RPMI8226 (cell line): Measurements from ENCODE around the gene SRSF8.
A peak's percentile ranks its signal among the peaks of the same experiment; 100 is the strongest.
"Not testable (repeated sequence)": the region's sequence is repeated elsewhere in the genome, so short reads cannot be mapped to it uniquely, and the experiment has no call there.

Source experiments
- DNase-seq: peaks from one replicate; pipeline ENCODE4 v3.0.0-alpha.2; 2015

SRSF8 gene, protein sequence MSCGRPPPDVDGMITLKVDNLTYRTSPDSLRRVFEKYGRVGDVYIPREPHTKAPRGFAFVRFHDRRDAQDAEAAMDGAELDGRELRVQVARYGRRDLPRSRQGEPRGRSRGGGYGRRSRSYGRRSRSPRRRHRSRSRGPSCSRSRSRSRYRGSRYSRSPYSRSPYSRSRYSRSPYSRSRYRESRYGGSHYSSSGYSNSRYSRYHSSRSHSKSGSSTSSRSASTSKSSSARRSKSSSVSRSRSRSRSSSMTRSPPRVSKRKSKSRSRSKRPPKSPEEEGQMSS

DNA sequence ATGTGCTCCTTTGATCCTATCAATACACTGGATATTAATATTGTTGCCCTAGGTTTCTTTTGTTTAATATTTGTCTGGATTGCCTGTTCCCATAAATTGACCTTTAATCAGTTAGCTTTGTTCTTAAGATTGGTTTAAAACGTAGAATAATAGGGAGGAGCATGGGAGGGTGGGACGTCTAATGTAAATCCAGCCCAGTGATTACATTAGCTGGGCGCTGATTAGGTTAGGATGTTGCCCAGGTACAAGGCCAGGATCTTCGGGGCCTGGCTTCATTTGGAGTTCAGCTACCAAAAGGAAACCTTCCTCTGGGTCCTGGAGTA, at the start of gene SRSF8:
SRSF8 (plus strand) TSS at position 204 of the 323 bp plus-strand sequence. CDS start 308 bp downstream, outside the sequence.
- DNase-seq, result no peak

DNA sequence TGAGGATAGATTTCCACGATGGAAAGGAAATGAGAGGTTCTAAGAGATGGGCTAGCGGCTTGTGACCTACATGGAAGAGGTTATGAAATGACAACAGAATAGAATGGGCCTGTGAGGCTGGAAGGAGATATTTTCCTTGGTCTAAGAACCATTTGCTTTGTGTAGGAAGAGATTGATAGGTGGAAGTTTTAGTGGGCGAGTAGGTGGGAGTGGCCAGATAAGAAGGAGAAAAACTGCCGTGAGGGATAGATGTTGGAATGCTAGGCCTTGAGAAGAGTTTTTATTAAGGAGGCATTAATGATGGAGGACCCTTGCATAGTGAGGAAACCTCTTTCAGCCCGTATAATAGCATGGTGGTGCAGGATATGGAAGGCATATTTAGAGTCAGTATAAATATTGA, 45.3 kb upstream of the SRSF8 start:
- not testable (repeated sequence) for DNase-seq

DNA sequence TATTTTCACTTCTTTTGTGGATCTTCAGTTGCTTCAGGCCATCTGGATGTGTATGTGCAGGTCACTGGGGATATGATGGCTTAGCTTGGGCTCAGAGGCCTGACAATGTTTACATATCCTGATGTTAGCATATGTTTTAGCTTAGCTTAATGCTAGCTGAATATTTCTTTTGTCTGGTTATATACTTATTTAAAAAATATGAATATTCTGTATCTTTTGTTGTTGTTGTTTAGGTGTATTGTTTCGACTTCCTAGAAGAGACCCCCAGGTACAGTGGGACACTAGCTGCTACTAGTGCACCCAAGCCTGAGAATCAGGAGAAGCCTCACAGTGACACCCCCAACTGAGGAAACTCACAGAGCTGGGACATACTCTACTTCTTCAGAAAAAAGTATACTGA, 41.8 kb upstream of the SRSF8 start, which contains the start of gene KDM4E:
KDM4E (plus strand) TSS at position 301 of the 400 bp plus-strand sequence. CDS start 300 bp downstream, outside the sequence.
- no peak for DNase-seq

DNA sequence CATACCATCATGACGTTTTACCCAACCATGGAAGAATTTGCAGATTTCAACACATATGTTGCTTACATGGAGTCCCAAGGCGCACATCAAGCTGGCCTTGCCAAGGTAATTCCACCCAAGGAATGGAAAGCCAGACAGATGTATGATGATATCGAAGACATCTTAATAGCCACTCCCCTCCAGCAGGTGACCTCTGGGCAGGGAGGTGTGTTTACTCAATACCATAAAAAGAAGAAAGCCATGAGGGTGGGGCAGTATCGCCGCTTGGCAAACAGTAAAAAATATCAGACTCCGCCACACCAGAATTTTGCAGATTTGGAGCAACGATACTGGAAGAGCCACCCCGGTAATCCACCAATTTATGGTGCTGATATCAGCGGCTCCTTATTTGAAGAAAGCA, 41.1 kb upstream of the SRSF8 start:
- DNase-seq, result not testable (repeated sequence)

DNA sequence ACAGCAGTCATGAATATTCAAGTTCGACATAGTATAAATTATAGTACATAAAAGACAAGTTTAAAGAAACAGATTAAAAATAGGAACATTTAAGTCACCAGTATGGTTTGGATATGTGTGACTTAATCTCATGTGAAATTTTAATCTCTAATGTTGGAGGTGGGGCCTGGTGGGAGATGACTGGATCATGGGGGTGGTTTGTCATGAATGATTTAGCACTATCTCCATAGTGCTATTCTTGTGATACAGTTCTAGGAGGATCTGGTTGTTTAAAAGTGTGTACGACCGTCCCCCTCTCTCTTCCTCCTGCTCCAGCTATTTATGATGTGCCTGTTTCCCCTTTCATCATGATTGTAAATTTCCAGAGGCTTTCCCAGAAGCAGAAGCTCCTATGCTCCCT, 38.4 kb upstream of the SRSF8 start:
- no peak for DNase-seq

DNA sequence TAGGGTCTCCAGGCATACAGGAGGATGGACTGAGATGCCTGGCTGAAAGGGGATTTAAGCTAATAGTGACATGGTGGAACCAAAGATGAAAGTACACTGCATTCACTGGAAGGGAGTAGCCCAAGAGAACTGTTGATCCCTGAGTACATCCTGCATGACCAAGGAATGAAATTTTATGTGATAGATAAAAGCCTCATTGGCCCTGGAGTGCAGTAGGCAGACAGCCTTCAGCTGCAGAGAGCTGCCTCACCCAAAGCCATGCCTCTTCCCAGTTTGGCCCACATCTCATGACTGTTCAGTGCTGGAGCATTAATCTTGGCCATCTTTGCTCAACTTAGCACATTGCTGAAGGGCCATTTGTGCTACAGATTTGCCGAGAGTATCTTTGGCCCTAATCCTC, 33.7 kb upstream of the SRSF8 start:
- no peak for DNase-seq

DNA sequence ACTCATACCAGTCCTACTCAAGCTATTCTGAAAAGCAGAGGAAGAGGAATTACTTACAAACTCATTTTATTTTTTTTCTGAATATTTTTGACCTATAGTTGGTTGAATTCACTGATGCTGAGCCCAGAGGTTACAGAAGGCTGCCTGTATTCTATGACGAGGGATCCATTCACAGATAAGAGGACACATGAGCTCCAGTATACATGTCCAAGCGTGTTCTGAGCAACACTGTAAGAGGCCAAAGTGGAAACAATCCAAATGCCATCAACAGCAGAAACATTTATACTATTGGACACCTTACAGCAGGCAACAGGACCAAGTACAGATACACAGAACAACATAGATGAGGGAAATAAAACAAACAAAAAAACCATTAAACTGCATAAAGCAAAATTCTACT, 31.4 kb upstream of the SRSF8 start:
- DNase-seq, result no peak

DNA sequence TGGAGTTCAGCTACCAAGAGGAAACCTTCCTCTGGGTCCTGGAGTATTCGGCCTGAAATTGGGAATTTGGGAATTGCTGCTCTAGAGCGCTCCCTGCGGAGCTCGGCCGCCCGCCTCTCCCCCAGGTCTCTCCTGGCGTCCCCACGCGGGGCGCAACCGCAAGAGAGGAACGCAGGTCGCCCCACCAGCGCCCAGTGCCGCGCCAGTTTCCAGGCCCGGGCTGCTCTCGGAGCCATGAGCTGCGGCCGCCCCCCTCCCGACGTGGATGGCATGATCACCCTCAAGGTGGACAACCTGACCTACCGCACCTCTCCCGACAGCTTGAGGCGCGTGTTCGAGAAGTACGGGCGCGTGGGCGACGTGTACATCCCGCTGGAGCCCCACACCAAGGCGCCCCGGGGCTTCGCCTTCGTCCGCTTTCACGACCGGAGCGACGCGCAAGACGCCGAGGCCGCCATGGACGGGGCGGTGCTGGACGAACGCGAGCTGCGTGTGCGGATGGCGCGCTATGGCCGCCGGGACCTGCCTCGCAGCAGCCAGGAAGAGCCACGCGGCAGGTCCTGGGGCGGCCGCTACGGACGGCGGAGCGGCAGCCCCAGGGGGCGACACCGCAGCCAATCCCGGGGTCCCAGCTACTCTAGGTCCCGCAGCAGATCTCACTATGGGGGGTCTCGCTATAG, 29.2 kb upstream of the SRSF8 start:
- DNase-seq, result not testable (repeated sequence)

DNA sequence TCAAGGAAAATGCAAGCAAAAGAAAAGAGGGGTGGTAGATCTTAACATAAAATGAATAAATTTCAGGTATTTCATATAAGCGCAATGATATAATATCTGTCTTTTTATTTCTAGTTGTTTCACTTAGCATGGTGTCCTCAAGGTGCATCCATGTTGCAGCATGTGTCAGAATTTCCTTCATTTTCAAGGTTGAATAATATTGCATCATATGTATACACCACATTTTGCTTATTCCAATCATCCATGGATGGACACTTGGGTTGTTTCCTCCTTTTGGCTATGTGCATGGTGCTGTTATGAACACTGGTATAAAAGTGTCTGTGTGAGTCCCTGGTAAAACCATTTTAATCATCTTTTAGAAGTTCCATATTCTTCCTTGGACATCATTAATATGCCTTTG, 24.5 kb upstream of the SRSF8 start:
- DNase-seq, result no peak

DNA sequence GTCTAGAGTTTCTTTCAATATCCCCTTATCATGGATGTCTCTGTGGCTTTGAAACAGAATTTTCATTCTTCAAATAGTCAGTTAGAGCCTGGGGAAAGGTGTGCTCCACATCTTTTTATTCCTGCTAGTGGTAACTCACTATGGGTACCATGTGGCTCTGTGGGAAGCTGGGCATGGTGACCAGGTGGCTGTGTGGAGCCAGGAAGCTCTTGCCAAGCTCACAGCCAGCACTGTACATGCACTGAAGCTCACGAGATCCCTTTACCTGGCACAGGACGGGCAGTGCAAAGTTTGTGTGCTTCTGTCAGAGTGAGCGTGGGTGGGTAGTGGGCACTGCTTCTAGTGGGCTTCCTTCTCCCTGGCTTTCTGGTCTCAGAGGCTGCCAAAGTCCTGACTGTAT, 23.8 kb upstream of the SRSF8 start:
- no peak for DNase-seq

DNA sequence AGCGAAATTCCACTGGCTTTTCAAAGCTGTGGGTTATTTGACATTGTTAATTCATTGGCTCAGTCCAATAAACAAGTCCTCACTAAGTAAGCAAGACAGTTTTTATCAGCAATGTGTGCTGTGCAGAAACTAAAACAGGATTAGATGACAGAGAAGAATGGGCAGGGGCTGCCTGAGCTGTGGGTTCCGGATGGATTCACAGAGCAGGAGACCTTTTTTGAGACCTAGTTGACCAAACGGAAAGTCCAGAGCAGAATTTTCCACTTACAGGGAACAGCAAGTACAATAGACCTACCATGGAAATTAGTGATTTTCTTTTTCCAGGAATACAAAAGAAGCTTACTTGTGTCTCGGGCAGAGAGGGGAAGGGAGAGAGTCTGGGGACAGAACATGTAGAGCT, 22.7 kb upstream of the SRSF8 start:
- no peak for DNase-seq

DNA sequence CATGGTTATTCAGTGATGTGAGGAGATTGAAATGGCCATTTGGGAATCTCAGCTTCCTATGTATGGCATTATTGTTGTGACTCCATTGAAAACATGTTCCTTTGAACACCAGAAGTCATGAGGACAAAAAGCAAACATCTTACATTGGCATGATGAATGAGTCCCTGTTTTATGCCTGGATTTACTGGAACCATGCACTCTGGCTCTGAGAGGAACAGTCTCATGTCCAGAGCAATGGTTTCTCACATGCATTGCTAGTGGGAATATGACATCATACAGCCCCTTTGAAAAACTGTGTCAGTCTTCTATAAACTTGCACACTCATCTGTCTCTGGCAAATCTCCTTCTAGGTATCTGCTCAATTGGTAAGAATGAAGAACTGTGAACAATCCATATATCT, 20.9 kb upstream of the SRSF8 start:
- DNase-seq, result no peak

DNA sequence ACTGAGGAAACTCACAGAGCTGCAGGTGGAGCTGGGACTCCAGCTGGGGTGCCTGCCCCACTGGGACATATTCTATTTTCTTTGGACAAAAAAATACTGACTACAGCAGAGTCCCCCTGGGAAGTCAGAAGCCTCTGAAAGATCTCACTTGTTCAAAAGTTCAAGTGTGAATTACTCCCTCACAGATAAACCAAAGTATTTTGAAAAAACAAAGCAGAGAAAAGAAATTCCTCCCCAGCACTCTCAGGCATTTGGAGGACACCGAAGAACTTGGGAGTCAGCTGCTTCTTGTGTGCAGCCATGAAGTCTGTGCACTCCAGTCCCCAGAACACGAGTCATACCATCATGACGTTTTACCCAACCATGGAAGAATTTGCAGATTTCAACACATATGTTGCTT, 17.6 kb upstream of the SRSF8 start, which contains the start of gene KDM4F:
KDM4F (plus strand) TSS at position 301 of the 400 bp plus-strand sequence.
- not testable (repeated sequence) for DNase-seq

DNA sequence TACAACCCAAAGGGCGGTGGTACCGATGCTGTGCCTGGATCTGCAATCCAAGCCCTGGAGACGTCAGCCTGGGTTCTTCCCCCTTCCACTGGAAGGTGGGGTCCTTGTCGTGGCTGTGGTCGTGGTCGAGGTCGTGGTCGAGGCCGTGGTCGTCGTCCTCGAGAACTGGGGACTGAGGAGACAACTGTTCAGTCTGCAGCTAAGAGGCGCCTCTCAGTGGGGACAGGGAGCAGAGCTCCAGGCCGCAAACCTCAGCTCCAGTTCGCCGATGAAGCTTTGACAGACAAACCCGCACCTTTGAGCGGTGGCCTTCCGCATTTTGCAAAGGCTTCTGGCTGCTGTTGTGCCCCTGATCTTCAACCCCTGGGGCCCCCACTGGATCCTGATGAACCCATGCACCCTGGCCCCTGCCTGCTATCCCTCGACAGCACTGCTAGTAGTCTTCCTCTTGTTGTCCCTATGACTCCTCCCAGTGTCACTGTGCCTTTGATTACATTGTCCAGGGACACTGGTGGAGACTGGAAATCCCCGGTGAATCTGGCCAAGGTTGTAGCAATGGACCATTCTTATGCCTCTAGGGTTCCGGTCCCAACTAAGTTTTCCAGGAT, 16.0 kb upstream of the SRSF8 start:
- DNase-seq, result no peak

DNA sequence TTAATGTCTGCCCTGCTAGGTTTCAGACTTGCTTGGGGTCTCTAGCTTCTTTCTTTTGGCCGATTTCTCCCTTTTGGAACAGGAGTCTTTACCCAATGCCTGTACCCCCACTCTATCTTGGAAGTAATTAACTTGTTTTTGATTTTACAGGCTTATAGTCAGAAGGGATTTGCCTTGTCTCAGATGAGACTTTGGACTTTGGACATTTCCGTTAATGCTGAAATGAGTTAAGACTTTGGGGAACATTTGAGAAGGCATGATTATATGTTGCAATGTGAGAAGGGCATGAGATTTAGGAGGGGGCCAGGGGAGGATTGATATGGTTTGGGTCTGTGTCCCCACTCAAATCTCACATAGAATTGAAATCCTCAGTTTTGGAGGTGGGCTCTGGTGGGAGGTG, 12.4 kb upstream of the SRSF8 start:
- DNase-seq, result no peak

DNA sequence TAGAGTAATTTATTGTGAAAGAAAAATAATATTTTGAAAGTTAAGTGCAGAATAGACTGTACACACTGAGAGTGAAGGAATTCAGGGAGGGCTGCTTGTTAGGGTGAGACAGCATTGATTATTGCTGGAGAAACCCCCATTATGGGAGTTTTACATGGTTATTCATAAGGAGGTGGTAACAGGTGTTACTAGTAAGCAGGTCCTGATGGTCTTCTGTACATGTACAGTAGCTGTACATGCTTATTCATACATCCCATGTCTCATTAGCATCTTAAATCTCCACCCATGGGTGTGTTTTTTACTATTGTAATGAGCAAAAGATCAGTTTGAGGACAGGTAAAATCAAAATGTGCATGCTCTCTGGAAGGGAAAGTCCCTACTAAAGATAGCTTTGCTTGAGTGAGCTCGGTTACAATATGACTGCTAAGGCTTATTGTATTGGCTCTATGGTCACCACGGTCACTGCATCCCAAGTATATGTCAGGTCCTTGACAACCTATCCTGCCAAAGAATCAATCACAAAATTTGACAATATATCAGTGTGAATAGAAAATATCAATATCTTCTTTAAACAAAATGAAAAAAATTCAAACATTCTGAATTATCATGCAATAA, 11.3 kb upstream of the SRSF8 start:
- DNase-seq, result no peak

DNA sequence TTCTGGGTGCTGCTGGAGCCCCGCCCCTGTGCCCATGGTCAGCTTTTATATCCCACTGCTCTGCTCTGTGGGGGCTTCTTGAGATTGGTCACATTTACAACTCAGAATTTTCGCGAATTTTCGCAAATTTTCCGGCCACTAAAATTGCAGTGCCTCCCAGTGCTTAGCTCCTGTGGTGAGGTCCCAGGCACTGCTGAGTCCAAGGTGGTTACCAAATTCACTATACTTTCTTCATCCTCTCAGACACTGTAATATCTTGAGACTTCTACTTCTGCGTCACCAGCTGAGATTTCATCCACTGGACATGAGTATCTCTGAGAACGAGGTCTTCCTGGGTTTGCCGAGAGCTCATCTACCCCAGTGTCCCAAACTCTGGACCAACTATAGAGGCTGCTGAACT, 8.8 kb upstream of the SRSF8 start:
- DNase-seq, result no peak

DNA sequence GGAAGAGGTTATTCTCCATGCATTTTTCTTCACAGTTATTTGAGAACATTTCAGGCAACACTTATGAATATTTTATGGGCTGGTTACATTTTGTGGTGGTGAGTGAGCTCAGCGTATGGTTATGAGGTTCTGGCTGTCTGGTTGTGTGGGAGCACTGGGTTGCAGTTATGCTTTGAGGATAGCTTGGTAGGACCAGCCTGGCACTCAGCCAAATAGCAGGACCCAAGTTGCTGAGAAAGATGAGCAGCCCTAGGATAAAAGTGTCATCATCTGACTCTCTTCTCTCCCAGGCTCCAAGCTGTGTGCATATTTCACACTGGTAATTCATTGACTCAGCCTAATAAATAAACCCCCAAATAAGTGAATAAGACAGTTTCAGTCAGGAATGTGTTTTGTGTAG, 8.1 kb upstream of the SRSF8 start:
- no peak for DNase-seq

DNA sequence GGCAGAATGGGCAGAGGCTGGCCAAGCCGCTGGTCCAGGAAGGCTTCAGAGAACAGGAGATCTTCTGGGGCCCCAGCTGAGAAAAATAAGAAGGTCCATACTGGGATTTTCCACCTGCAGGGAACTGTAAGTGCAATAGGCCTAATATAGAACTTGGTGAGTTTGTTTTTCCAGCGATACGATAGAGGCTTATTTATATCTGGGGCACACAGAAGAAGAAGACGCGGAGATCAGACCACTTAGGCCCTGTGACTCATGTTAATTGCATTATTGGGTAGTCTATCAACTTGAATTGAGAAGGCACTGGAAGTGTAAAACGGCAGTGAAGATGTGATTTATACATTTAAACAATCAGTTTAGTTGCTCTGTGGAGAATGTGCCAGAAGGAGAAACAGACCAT, 7.7 kb upstream of the SRSF8 start:
- DNase-seq, result no peak

DNA sequence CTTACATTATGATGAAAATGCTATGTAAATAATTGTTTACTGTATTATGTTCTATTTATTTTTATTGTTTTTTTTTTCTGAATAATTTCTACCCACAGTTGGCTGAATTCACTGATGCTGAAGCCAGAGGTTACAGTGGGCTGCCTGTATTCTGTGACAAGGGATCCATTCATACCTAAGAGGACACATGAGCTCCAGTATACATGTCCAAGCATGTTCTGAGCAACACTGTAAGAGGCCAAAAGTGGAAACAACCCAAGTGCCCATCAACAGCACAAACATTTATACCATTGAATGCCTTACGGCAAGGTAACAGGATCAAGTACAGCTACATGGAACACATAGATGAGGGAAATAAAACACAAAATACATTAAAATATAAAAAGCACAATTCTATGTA, 1.4 kb upstream of the SRSF8 start:
- DNase-seq, result no peak

DNA sequence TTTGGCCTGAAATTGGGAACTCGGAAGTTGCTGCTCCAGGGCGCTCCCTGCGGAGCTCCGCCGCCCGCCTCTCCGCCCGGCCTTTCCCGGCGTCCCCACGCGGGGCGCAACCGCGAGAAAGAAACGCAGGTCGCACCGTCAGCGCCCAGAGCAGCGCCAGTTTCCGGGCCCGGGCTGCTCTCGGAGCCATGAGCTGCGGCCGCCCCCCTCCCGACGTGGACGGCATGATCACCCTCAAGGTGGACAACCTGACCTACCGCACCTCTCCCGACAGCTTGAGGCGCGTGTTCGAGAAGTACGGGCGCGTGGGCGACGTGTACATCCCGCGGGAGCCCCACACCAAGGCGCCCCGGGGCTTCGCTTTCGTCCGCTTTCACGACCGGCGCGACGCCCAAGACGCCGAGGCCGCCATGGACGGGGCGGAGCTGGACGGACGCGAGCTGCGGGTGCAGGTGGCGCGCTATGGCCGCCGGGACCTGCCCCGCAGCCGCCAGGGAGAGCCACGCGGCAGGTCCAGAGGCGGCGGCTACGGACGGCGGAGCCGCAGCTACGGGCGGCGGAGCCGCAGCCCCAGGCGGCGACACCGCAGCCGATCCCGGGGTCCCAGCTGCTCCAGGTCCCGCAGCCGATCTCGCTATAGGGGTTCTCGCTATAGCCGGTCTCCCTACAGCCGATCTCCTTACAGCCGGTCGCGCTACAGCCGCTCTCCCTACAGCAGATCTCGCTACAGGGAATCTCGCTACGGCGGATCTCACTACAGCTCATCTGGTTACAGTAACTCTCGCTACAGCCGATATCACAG, 521 bp downstream of the SRSF8 start:
- DNase-seq, result peak; percentile 88

DNA sequence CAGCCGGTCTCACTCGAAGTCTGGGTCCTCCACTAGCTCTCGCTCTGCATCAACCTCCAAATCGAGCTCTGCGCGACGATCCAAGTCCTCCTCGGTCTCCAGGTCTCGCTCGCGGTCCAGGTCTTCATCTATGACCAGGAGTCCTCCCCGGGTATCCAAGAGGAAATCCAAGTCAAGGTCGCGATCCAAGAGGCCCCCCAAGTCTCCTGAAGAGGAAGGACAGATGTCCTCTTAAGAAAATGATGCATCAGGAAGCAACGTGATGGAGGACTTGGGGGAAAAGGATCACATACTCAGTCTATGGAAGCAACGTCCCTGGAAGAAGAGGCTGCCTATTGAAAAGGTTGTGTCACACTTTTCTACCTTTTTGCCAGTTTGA, 1.1 kb downstream of the SRSF8 start:
- no peak for DNase-seq

DNA sequence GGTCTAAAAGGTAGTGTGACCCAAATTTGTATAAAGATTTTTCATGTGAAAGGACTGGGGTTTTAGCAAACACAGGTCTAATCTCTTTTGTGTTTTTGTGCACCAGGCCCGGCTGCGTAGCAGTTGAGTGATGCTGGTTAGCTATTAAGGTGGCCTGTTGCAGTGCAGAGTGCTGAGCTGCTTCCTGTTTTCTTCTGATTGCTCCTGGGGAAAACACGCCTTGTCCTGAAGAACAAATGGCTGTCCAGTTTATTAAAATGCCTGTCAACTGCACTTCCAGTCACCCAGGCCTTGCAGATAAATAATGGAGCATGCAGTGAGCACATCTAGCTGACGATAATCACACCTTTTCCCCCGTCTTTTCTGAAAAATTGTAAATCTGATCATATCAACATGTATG, 1.8 kb downstream of the SRSF8 start:
- DNase-seq, result peak; percentile 90
